MM.1S (cell line): ENCODE measurements around the gene NFATC3.

Experiments
- DNase-seq: peaks from one replicate; pipeline ENCODE4 v3.0.0-alpha.2; 2015
- H2AFZ ChIP-seq: fragments of 300-600 bp; sonication (generic); 2 replicates; pipeline ENCODE4 v1.6.0; 2016; ENCODE audit warnings: antibody characterized with exemption, low read length
- H3F3A ChIP-seq: fragments of 300-600 bp; sonication (generic); 2 replicates; pipeline ENCODE4 v1.6.1; 2016; ENCODE audit warnings: mild to moderate bottlenecking, antibody characterized with exemption, low read length, moderate library complexity, mixed read lengths; ENCODE audit not compliant: insufficient read depth
- H3K27ac ChIP-seq: fragments of 300-600 bp; sonication (generic); 2 replicates; pipeline ENCODE4 v1.5.1; 2016; ENCODE audit warnings: mild to moderate bottlenecking, low read length
- H3K27me3 ChIP-seq: fragments of 300-600 bp; sonication (generic); replicated peaks from 2 replicates; pipeline ENCODE4 v1.6.0; 2016; ENCODE audit warnings: low read length; ENCODE audit not compliant: insufficient read depth
- H3K36me3 ChIP-seq: fragments of 300-600 bp; sonication (generic); replicated peaks from 2 replicates; pipeline ENCODE4 v1.6.1; 2016; ENCODE audit warnings: mild to moderate bottlenecking, low read length, mixed read lengths; ENCODE audit not compliant: insufficient read depth
- H3K4me1 ChIP-seq: fragments of 300-600 bp; sonication (generic); 2 replicates; pipeline ENCODE4 v1.6.1; 2016; ENCODE audit warnings: low read length, mixed read lengths
- H3K4me2 ChIP-seq: fragments of 300-600 bp; sonication (generic); 2 replicates; pipeline ENCODE4 v1.6.0; 2016; ENCODE audit warnings: low read depth, low read length
- H3K4me3 ChIP-seq: fragments of 300-600 bp; sonication (generic); 2 replicates; pipeline ENCODE4 v1.5.1; 2016; ENCODE audit warnings: low read length, mixed read lengths
- H3K79me2 ChIP-seq: fragments of 300-600 bp; sonication (generic); 2 replicates; pipeline ENCODE4 v1.6.1; 2016; ENCODE audit warnings: mixed run types, low read length, mixed read lengths
- H3K9ac ChIP-seq: fragments of 300-600 bp; sonication (generic); 2 replicates; pipeline ENCODE4 v1.6.1; 2016; ENCODE audit warnings: low read length, mixed read lengths
- H3K9me2 ChIP-seq: fragments of 300-600 bp; sonication (generic); replicated peaks from 2 replicates; pipeline ENCODE4 v1.6.1; 2016; ENCODE audit warnings: mild to moderate bottlenecking, low read length, mixed read lengths; ENCODE audit not compliant: insufficient read depth
- H3K9me3 ChIP-seq: fragments of 300-600 bp; sonication (generic); replicated peaks from 2 replicates; pipeline ENCODE4 v1.6.1; 2016; ENCODE audit warnings: mild to moderate bottlenecking, low read length, mixed read lengths; ENCODE audit not compliant: insufficient read depth
- H4K20me1 ChIP-seq: fragments of 300-600 bp; sonication (generic); 2 replicates; pipeline ENCODE4 v1.6.1; 2016; ENCODE audit warnings: mild to moderate bottlenecking, low read length, moderate library complexity, mixed read lengths; ENCODE audit not compliant: insufficient read depth
- CTCF ChIP-seq: fragments of 300-600 bp; sonication (generic); IDR thresholded peaks from 2 replicates; pipeline ENCODE4 v1.5.1; 2016; ENCODE audit warnings: antibody characterized with exemption, low read length, mixed read lengths
- EZH2 ChIP-seq: fragments of 300-600 bp; sonication (generic); optimal IDR thresholded peaks from 2 replicates; pipeline ENCODE3; 2017; ENCODE audit warnings: low read depth, mild to moderate bottlenecking, antibody characterized with exemption, low read length, mixed read lengths
- EZH2phosphoT487 ChIP-seq: fragments of 300-600 bp; sonication (generic); IDR thresholded peaks from 2 replicates; pipeline ENCODE4 v1.6.1; 2018; ENCODE audit warnings: antibody characterized with exemption, low read length

The NFATC3 gene

DNA sequence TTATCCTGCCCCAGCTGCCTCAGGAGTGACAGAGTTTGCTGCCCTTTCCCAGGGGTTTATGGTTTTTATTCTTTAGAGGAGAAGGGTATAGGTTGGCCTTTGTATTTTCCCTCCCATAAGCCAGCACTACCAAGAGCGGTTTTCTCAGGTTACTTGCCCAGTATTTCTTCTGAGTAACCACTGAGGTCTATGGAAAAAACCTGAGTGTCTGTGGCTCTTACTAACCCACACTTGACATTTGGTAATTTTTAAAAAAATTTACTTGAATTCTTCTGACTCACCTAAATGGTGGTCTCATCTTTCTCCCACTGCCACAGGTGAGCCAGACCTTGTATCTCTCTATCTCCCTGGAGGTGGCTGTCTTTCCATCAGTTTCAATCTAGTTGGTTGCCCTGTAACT is 185.2 kb downstream of the NFATC3 start:
- H3K4me1 ChIP-seq = peaks cover 62% of the 10 kb centered on the region
- TF ChIP-seq EZH2phosphoT487 (no peak), EZH2 (no peak), CTCF (no peak)
- no peak overlapping the region for H2AFZ ChIP-seq

GRCh38 chr16:68272507-68273209 is 187.5 kb downstream of the NFATC3 start:
- no peak overlapping the region for H2AFZ ChIP-seq
- peaks cover 59% of the 10 kb centered on the region for H3F3A ChIP-seq
- 0 out of 2 replicates have a peak, but pooled peaks cover 5% of the 10 kb centered on the region for H3K36me3 ChIP-seq
- H3K9me3 ChIP-seq = no peaks in the 10 kb centered on the region
- TF ChIP-seq EZH2 = no peak
- no peak for TF ChIP-seq CTCF
- TF ChIP-seq EZH2phosphoT487 = no peak
- H3K27ac ChIP-seq = peak overlapping the region; percentile 79
- no peaks in the 10 kb centered on the region for H4K20me1 ChIP-seq
- H3K4me3 ChIP-seq = no peak overlapping the region
- peak overlapping the region; percentile 25 for H3K9ac ChIP-seq
- H3K4me1 ChIP-seq = peaks cover 70% of the 10 kb centered on the region
- peak overlapping the region; percentile 47 for H3K4me2 ChIP-seq
- DNase-seq = peak; percentile 91
- H3K27me3 ChIP-seq = no peaks in the 10 kb centered on the region
- no peaks in the 10 kb centered on the region for H3K9me2 ChIP-seq
- peaks cover 85% of the 10 kb centered on the region for H3K79me2 ChIP-seq

More for the DNA sequence above, 185.2 kb downstream of the NFATC3 start:
- 0 out of 2 replicates have a peak, but pooled peaks cover 5% of the 10 kb centered on the region for H3K36me3 ChIP-seq
- H3K9me3 ChIP-seq = no peaks in the 10 kb centered on the region
- H3K4me3 ChIP-seq = no peak overlapping the region
- H3K9me2 ChIP-seq = no peaks in the 10 kb centered on the region
- no peaks in the 10 kb centered on the region for H4K20me1 ChIP-seq
- peaks cover 93% of the 10 kb centered on the region for H3K79me2 ChIP-seq
- peak overlapping the region; percentile 79; the same call in 1 of the 2 replicates for H3K27ac ChIP-seq
- H3F3A ChIP-seq = peaks cover 48% of the 10 kb centered on the region
- no peak overlapping the region for H3K9ac ChIP-seq
- H3K27me3 ChIP-seq = no peaks in the 10 kb centered on the region
- no peak for DNase-seq
- no peak overlapping the region for H3K4me2 ChIP-seq

GRCh38 chr16:68273459-68273858 is 188.3 kb downstream of the NFATC3 start:
- peak overlapping the region; percentile 79 for H3K27ac ChIP-seq
- H4K20me1 ChIP-seq = no peaks in the 10 kb centered on the region
- H3F3A ChIP-seq = peaks cover 59% of the 10 kb centered on the region
- H3K9ac ChIP-seq = peak overlapping the region; percentile 24; the same call in 1 of the 2 replicates
- H3K9me2 ChIP-seq = no peaks in the 10 kb centered on the region
- H3K4me1 ChIP-seq = peaks cover 63% of the 10 kb centered on the region
- DNase-seq = no peak
- H3K4me2 ChIP-seq = peak overlapping the region; percentile 47
- H3K79me2 ChIP-seq = peaks cover 82% of the 10 kb centered on the region
- no peaks in the 10 kb centered on the region for H3K9me3 ChIP-seq
- H3K36me3 ChIP-seq = no peaks in the 10 kb centered on the region
- no peaks in the 10 kb centered on the region for H3K27me3 ChIP-seq
- no peak overlapping the region for H3K4me3 ChIP-seq
- no peak overlapping the region for H2AFZ ChIP-seq
- TF ChIP-seq EZH2 (no peak), CTCF (no peak), EZH2phosphoT487 (no peak)
